Fibroblast of lung (primary cell): ENCODE results near the gene SAP30BP.

Experiments
- EZH2 ChIP-seq: IDR thresholded peaks from 2 replicates; pipeline ENCODE4 v1.5.1; 2012; ENCODE audit warnings: low read length, control low read depth, mild to moderate bottlenecking; ENCODE audit errors: missing control alignments
- TF ChIP-seq, protein P1 (sequence below), 2 donors: IDR thresholded peaks in 1 of 2; conservative IDR thresholded peaks in 1 of 2; 1 replicate in 1 of 2; 2 replicates in 1 of 2; pipeline ENCODE4 v1.5.1; 2011 to 2012; ENCODE audit warnings: low read length in 2 of 2, control low read depth in 1 of 2, inconsistent platforms in 1 of 2, low read depth in 1 of 2, mild to moderate bottlenecking in 1 of 2

DNA sequence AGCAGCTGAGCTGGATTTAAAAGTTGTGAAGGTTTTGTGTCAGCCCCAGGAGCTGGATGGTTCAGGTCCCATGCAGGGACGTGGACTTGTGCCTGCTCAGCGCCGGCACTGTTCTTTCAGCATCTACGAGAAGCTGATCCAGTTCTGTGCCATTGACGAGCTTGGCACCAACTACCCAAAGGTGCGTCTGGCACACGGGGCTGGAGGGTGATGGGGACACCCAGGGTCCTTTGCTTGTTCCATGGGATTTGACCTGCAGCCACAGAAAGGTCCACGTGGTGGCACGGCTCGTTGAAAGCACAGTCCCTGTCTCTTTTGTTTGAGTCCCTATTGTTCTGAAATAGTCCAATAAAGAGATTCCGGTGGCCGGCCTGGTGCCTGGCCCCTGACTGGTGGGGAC lies 36.1 kb downstream of the SAP30BP start:
- TF ChIP-seq, protein P1, sequence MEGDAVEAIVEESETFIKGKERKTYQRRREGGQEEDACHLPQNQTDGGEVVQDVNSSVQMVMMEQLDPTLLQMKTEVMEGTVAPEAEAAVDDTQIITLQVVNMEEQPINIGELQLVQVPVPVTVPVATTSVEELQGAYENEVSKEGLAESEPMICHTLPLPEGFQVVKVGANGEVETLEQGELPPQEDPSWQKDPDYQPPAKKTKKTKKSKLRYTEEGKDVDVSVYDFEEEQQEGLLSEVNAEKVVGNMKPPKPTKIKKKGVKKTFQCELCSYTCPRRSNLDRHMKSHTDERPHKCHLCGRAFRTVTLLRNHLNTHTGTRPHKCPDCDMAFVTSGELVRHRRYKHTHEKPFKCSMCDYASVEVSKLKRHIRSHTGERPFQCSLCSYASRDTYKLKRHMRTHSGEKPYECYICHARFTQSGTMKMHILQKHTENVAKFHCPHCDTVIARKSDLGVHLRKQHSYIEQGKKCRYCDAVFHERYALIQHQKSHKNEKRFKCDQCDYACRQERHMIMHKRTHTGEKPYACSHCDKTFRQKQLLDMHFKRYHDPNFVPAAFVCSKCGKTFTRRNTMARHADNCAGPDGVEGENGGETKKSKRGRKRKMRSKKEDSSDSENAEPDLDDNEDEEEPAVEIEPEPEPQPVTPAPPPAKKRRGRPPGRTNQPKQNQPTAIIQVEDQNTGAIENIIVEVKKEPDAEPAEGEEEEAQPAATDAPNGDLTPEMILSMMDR (conservative IDR thresholded peaks at IDR 0.05 in 1 of 2, IDR thresholded peaks at IDR 0.05 in 1 of 2; ENCODE audit: low read depth in 1 of 2, low read length in 2 of 2) = no peak
- TF ChIP-seq EZH2 = no peak
